Epithelial cell of esophagus (primary cell): ENCODE measurements around the gene DPAGT1.

ENCODE experiments used
- DNase-seq: peaks from one replicate; pipeline ENCODE4 v3.0.0; 2010; ENCODE audit warnings: low read depth
- H3K4me3 ChIP-seq: 2 replicates; pipeline ENCODE4 v1.5.1; 2011; ENCODE audit warnings: mild to moderate bottlenecking, low read length, control low read depth
- TF ChIP-seq, protein P1 (sequence below): IDR thresholded peaks from 2 replicates; pipeline ENCODE4 v1.5.1; 2011; ENCODE audit warnings: low read depth, mild to moderate bottlenecking, low read length, control low read depth, inconsistent platforms; ENCODE audit not compliant: insufficient read depth; ENCODE audit errors: missing control alignments

Gene DPAGT1

DNA sequence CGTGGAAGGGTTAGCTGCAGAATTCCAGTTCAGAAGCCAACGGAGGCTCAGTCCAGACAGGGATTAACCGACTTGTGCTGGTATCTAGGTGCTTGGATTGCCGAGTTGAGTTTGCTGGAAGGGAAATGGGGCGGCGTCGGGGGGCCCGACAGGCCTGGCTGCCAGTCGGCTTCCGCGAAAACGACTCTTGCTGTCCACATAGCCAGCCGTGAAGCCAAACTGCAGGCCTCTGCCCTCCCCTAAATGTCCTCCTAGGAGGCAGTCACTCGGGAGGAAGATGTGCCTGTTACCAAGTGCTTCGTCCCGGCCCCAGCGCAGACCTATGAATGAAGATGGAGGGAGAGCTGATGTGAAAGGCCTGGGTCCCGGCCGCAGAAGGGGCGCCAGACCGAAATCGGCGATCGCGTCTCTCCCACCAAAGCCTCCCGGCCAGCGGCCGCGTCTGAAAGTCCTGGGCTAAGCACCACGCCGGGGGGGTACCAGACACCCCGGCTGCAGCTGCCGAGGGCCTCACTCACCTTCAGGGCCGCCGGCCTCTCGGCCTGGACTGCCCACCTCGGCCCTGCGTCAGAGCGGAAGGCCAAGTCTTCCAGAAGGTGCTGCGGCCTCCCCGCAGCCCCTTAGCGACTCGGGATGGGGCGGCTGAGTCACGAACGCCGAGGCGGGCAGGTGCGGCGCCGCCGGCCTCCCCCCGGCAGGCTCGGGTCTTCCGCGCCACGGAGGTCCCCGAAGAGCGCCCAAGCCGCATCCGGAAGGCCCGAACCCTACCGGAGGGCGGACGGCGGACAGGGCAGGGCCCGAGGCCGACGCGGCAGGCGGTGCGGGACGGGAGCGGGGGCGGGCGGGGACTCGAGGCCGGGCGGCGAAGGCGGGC lies 7.5 kb downstream of the DPAGT1 start:
- peak; percentile 50 for DNase-seq
- peak overlapping the region; percentile 76 for H3K4me3 ChIP-seq
- TF ChIP-seq, protein P1, sequence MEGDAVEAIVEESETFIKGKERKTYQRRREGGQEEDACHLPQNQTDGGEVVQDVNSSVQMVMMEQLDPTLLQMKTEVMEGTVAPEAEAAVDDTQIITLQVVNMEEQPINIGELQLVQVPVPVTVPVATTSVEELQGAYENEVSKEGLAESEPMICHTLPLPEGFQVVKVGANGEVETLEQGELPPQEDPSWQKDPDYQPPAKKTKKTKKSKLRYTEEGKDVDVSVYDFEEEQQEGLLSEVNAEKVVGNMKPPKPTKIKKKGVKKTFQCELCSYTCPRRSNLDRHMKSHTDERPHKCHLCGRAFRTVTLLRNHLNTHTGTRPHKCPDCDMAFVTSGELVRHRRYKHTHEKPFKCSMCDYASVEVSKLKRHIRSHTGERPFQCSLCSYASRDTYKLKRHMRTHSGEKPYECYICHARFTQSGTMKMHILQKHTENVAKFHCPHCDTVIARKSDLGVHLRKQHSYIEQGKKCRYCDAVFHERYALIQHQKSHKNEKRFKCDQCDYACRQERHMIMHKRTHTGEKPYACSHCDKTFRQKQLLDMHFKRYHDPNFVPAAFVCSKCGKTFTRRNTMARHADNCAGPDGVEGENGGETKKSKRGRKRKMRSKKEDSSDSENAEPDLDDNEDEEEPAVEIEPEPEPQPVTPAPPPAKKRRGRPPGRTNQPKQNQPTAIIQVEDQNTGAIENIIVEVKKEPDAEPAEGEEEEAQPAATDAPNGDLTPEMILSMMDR = no peak

DNA sequence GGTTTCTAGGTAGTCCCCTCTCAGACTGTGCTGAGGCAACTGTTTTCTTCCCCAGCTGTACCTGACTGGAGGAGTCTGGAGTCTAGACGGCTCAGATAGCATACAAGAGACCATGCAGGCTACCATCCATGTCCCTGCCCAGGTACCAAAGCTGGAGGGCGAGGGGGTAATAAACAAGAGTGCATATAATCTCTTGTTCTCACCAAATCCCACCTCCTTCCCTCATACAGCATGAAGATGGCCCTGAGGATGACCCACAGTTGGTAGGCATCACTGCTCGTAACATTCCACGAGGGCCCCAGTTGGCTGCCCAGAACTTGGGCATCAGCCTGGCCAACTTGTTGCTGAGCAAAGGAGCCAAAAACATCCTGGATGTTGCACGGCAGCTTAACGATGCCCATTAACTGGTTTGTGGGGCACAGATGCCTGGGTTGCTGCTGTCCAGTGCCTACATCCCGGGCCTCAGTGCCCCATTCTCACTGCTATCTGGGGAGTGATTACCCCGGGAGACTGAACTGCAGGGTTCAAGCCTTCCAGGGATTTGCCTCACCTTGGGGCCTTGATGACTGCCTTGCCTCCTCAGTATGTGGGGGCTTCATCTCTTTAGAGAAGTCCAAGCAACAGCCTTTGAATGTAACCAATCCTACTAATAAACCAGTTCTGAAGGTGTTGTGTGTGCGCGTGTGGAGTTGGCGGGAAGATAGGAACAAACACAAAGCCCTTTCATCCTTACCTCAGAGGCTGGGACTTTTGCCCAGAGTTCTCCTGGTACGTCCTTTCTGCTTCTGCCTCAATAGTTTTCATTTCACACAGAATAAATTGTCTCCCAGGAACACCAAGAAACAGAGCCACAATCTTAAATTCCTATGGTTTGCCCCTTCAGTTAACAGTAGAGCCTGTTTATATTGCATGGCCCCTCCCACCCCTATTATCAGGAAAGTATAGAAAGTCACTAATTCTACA lies 8.5 kb downstream of the DPAGT1 start:
- DNase-seq = no peak
- TF ChIP-seq, protein P1 = no peak
- peak overlapping the region; percentile 76 for H3K4me3 ChIP-seq

DNA sequence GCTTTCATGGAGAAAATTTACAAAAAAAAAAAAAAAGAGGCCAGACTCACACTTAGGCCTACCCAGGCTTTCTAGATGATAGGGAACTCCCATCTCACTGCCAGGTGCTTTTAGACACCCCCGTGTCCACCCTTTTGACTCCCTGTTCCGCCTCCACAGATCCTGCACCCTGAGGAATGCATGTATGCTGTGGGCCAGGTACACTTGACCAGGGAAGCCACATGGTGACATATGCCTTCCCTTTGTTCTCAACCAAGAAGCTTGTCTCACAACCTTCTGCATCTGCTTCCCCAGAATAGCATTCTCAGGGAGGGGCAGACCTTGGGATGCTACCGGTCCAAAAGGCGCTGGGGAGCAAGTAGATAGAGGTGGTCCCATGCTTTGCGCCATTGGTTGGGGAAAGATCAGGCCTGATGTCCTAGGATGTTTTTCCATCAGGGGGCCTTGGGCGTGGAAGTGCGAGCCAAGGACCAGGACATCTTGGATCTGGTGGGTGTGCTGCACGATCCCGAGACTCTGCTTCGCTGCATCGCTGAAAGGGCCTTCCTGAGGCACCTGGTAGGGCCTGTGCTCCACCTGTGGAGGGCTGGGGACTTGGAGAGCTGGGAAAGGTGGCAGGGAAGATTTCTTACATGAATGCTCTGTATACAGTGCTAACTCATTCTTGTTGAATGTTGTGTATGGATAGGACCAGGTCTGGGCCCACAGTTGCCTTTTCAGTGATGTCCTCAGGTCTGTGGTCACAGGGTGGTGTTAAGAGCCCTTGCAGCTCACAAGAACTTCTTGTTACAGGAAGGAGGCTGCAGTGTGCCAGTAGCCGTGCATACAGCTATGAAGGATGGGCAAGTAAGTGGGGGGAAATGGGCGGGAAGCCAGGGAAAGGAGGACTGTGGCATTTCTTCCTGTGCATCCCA lies 9.4 kb downstream of the DPAGT1 start:
- TF ChIP-seq, protein P1 = no peak
- DNase-seq = no peak
- no peak overlapping the region for H3K4me3 ChIP-seq

DNA sequence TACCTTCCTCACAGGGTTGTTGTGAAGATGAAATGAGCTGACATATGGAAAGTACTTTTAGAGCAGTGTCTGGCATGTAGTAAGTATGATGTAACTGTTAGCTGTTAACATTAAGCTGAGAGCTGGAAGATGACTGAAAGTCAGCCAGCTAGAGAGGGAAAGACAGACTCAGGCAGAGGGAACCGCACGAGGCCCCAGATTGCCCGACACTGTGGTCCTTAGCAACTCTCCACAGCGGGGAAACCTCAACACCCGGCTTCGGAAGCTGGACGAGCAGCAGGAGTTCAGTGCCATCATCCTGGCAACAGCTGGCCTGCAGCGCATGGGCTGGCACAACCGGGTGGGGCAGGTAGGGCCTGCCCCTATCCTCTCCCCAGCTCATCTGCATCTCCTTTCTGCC lies 10.5 kb downstream of the DPAGT1 start:
- TF ChIP-seq, protein P1 = no peak
- H3K4me3 ChIP-seq = no peak overlapping the region
- no peak for DNase-seq

DNA sequence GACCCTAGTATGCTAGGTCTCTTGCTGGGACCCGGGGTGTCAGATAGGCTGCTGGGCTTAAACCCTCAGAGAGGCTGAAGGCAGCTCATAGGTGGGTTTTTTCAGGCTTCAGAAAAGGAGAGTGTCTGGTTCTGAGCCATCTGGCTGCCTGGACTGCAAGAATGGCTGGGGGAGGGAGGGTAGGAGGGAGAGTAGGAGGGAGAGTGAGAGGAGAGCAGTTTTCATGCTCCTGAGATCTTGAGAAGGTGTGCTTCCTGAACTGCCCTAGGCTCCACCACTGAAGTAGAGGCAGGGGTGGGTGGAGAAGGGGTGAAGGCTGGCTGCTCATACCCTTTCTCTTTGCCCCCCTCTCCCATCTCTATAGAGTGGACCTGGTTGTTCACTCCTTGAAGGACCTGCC lies 12.3 kb downstream of the DPAGT1 start:
- DNase-seq = no peak
- no peak overlapping the region for H3K4me3 ChIP-seq
- TF ChIP-seq, protein P1 = no peak

DNA sequence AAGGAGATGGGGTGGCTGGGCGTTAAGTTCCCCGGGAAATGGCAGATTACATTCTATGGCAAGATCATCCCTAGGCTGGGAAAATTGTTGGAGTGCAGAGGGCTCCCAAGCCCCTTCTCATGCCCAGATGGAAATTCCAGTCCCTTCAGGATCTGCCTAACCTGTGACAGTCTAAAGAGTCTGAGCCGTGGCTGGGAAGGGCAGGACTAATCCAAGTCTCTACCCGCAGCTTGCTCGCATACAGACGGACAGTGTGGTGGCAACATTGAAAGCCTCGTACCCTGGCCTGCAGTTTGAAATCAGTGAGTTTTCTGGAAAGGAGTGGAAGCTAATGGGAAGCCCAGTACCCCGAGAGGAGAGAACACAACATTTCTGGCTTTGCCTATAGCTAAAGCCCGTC lies 13.2 kb downstream of the DPAGT1 start:
- DNase-seq = no peak
- H3K4me3 ChIP-seq = no peak overlapping the region
- TF ChIP-seq, protein P1 = no peak
